Sciatic nerve (tissue), 2 donors: ENCODE data around the gene PSMB11. TPM values are rescaled to one million over a fixed set of nuclear protein-coding genes. Genes with fewer than 3 reads are reported as not detected.
"Not testable (repeated sequence)": the region's sequence is repeated elsewhere in the genome, so short reads cannot be mapped to it uniquely, and the experiment has no call there.

Source experiments
- ATAC-seq: fragments of 200-7000 bp; cut with Tn5 transposase; one replicate; pipeline ENCODE4 v1.9.1; 2020; ENCODE audit warnings: mild to moderate bottlenecking, moderate library complexity
- DNase-seq: peaks from one replicate; pipeline ENCODE4 v3.0.0-alpha.2; 2020; ENCODE audit warnings: low spot score
- intact Hi-C: fragments of 100-400 bp; cut with DNase I; formaldehyde crosslinking; loops from one replicate; pipeline ENCODE4 v1.14.2; 2022
- total RNA-seq: library from RNA; stranded (reverse); fragmentation: NEBNext Ultra II Directional; extraction: Animal tissue kit (Norgen Biotek cat#: 25700); gene quantifications from one replicate; pipeline ENCODE4 v1.2.1, GENCODE V29; 2021
- donor health status: DM: no; HTN: no; CAD: no.
- donor health status: DM: no; HTN: no; CAD: no.

PSMB11 gene, protein sequence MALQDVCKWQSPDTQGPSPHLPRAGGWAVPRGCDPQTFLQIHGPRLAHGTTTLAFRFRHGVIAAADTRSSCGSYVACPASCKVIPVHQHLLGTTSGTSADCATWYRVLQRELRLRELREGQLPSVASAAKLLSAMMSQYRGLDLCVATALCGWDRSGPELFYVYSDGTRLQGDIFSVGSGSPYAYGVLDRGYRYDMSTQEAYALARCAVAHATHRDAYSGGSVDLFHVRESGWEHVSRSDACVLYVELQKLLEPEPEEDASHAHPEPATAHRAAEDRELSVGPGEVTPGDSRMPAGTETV
- not detected for total RNA-seq

DNA sequence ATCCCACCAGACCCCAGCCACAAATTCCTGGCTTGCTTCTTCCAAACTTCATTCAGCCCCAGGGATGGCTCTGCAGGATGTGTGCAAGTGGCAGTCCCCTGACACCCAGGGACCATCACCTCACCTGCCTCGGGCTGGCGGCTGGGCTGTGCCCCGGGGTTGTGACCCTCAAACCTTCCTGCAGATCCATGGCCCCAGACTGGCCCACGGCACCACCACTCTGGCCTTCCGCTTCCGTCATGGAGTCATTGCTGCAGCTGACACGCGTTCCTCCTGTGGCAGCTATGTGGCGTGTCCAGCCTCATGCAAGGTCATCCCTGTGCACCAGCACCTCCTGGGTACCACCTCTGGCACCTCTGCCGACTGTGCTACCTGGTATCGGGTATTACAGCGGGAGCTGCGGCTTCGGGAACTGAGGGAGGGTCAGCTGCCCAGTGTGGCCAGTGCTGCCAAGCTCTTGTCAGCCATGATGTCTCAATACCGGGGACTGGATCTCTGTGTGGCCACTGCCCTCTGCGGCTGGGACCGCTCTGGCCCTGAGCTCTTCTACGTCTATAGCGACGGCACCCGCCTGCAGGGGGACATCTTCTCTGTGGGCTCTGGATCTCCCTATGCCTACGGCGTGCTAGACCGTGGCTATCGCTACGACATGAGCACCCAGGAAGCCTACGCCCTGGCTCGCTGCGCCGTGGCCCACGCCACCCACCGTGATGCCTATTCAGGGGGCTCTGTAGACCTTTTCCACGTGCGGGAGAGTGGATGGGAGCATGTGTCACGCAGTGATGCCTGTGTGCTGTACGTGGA is at the start of gene PSMB11:
PSMB11 (plus strand) TSS at position 51 of the 804 bp plus-strand sequence; CDS start at position 65, 14 bp downstream.
- no peak for ATAC-seq
- DNase-seq, result no peak
- intact Hi-C loops, result no loop called here

DNA sequence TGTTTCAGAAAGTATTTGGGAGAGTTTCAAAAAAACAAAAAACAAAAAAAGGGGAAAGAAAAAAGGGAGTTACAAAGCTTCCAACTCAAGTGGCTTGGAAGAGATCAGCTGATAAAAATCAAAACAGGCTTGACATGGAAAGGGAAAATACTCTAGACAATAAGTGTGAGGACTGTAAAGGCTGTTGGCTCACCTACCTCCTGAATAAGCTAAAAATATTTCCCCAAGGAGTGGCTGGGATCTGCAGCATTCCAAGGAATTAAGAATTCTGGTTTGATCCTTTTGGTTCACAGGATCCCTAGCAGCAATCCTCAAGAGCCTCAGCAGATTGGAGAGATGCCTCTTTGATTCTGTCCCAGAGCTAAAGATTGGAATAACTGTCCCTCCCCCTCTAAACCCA is 48.5 kb upstream of the PSMB11 start:
- no peak for DNase-seq
- intact Hi-C loops, result no loop called here
- no peak for ATAC-seq

DNA sequence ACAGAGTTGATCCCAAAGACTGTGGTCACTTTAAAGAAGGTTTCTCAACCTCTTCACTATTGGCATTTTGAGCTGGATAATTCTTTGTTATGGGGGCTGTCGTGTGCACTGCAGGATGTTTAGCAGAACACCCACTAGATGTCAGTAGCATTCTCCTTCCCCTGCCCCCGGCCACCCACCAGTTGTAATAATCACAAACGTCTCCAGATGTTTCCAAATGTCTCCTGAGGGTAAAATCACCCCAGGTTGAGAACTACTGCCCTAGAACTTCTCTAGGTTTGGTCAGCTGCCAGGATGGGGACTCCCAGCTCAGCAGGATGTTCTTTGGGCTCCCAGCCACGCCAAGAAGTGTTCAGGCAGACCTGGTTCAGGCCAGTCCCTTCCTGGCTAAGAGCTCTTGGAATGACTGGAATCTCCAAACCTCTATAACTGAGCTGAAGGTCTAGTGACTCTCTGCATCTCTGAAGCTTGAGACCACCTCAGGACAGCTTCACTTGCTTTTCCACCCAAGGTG is 47.2 kb upstream of the PSMB11 start:
- intact Hi-C loops, result no loop called here
- no peak for DNase-seq
- ATAC-seq, result peak; percentile 87

DNA sequence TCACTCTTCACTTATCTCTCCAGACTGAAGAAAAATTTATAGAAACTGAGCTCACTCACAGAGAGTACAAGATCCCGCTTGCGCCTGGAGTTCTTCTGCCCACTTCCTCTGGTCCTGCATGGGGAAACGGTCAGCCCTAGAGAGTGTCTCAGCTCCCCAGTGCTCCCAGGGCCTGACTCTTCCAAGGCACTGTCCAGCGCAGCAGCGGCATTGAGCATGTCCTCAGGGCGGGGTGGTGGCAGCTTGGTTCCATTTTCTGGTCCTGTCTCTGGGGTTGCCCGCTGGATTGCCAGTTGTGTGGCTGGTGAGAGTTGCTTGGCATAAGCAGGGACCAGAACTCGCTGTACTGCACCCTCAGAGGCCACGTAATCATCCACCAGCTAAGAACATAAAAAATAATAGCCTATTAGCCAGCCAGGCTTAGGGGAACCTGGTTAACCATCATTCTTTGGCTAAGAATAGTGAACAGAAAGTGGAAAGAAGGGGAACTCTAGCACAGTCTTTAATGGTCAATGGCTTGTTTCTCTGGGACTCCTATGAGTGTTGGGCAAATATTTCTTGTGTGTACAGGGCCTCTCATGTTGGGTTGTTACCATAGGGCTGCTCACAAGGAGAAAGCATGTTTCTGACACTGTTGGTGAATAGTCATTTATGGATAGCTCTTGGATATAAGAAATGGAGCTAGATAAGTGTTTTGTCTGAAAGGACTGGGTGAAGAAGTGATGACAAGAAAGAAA is 46.0 kb upstream of the PSMB11 start:
- ATAC-seq (no peak), DNase-seq (no peak)
- intact Hi-C loops, result no loop called here

DNA sequence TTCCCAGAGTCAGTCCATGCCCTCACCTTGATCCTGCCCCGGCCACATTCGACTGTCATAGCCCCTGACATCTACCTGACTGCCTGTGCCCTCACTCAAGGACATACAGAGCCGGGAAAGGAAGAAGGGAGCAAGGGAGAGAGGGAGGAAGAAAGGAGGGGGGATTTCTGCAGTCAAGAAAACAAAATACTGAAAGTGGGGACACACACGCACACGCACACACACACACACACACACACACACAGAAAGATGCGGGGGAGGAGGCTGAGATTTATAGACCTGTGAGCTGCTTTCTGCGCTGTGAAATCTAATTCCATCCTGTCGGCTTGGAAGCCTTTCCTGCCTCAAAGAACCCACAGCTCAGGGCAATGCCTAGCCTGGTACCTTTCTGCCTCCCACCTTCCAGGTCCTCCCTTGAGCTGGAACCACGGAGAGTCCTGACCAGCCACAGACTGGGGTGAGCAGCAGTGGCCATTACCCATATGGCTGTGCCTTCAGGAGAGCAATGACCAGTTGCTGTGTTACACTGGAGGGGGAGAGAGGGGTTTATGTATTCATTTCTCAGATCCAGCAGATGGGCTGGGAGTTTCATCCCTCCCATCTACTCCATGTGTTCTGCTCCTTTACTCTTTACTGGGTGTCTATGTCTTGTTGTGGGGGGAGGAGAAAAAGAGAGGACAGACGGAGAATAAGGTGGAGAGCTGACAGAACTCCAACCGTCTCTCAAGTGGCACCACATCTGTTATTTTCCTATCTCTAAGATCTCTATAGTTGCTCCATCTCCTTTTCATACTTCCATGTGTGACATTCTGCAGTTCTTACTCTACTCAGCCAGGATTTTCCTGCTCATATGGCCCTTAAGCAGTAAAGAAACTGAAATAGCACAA is 45.0 kb upstream of the PSMB11 start:
- DNase-seq, result no peak
- intact Hi-C loops, result no loop called here
- no peak for ATAC-seq

DNA sequence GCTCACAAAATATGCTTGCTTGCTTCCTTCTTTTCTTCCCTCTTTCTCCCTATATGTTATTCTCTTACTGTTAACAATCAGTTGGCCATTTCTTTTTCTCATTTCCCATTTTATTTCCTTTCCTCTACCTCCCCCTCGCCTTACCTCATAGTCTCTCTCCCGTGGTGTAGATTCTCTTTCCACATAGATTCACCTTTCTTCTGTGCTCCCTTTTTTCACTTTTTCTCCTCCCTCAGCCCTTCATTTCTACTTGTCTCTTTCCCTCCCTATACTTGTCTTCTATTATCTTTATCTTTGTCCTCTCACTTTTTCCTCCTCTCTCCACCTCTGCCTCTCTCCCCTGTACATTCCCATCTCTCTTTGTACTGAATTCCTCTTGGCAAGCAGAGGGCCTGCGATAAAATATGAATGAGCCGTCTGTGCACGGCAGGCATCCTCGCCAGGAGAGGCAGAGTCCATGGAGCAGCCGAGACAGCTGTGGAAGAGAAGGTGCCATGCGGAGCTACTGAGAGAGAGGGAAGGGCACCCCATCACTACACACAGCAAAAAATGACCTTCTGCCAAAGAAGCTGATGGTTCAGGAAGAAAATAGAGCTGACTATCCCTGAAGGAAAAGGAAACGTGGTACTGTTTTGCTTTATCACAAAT is 44.2 kb upstream of the PSMB11 start:
- no peak for ATAC-seq
- intact Hi-C loops, result no loop called here
- no peak for DNase-seq

DNA sequence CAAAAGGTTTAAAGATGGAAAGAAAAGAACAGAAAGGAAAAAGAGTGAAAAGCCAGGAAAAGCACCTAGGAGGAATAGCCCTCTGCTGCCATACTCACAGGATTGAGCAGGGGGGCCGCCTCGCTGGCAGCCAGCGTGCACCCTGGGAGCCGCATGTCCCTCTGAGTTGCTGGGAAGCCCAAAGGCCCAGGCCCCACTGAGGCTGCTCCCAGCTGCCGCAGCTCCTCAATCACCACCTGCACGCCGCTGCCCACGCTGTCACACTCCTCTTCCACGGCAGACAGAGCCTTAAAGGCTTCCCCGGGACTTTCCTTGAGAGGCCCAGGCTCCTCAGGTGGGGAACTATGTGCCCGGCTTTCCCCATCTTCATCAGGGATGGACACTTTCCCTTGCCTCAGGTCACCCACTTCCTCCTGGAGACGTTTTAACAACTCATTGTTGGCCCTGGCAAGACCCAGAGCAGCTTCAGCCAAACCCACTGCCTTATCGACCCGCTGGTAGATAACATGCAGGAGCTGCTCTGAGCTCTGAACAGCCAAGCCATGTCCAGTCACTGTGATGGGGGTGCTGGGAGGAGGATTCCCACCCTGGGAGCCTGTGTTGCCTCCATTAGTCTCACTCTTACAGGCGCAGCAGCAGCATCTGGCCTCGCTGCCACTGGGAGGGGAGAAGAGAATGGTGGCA is 43.5 kb upstream of the PSMB11 start:
- ATAC-seq (no peak), DNase-seq (no peak)
- intact Hi-C loops, result no loop called here

DNA sequence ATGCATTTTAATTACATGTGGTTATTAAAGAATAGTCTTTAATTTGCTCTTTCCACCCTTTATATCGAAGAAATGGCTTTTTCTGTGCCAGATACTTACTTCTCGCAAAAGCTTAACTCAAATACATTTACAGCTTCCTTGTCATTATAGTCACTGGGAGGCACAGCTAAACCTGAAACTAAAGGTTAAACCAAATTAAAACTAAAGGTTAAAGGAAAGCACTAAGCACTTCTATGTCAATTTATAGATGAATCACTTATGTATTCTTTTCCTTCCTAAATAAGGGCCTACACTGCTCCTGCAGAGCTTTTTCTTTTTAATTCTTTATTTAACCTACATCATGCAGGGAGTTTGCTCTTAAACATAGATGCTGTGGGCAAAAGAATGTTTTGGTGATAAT is 41.2 kb upstream of the PSMB11 start:
- DNase-seq, result no peak
- no peak for ATAC-seq
- intact Hi-C loops, result no loop called here

DNA sequence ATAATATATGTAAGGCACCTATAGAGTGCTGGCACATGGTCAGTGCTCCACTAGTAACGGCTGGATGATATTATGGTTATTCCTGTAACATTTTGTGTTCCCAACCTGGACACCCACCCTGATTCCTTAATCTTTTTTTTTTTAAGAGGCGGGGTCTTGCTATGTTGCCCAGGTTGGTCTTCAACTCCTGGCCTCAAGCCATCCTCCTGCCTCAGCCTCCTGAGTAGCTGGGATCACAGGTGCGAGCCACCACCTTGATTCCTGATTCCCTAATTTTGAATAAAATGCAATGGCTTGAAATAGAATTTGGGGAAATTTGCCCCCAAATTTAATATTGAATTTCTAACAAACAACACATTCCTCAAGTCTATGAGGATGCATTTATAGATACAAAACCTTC is 39.4 kb upstream of the PSMB11 start:
- ATAC-seq (no peak), DNase-seq (no peak)
- intact Hi-C loops, result no loop called here

DNA sequence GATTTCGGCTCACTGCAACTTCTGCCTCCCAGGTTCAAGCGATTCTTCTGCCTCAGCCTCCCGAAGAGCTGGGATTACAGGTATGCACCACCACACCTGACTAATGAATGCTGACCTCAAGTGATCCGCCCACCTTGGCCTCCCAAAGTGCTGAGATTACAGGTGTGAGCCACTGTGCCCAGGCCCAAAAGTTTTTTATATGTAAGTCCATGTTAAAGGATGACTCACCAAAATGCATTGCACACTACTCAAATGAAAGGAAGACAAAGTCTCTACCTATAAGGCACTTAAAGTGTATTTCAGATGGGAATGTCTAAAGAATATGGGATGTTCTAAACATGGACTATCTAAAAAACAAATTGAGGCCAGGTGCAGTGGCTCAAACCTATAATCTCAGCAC is 37.7 kb upstream of the PSMB11 start:
- intact Hi-C loops, ATAC-seq, DNase-seq: not testable (repeated sequence)

DNA sequence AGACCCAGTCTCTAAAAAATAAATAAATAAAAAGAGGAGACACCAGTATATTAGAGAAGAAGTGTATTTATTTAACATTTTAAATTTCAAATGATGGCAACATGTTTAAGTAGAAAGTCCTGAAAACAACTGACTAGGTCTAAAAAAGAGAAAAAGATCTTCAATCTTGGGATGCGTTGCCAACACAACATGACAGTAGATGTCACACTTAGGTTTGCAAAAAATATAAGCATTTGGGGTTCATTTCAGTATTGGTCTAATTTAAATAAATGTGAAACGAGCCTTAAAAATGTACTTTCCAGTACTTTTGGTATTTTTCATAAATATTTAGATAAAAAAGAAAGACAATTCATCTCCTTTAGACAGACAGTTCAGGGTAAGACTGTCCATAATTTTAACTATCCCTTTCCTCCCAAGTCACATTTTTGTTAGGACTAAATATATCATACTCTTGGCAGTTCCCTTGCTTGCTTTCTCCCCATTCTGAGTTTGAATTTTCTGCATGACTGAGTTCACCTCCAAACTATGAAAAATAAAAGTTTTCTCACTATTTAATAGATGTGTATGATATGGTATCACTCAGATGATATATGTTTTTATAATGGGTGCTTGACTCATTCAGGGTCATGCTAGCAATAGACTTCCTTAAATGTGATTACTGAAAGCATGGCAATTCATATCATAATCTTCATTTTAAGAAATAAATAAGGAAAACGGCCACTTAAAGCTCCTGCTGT is 36.4 kb upstream of the PSMB11 start:
- DNase-seq (no peak), ATAC-seq (no peak)
- intact Hi-C loops, result no loop called here

DNA sequence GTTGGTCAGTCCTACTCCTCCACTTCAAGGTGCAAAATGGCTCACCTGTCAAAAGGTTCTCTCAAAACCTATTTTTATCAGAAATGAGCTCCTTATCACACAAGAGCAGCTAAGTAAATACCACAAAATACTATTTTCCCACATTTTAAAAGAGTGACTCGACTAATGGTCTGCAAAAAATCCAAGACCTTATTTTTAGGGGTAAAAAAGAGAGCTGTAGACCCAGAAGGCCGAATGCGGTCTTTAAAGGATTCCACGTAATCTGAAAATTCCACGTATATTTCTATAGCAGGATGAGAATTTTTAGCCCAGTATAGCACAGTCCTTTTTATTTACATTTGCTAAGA is 35.9 kb upstream of the PSMB11 start:
- intact Hi-C loops, result no loop called here
- DNase-seq, result no peak
- ATAC-seq, result no peak

DNA sequence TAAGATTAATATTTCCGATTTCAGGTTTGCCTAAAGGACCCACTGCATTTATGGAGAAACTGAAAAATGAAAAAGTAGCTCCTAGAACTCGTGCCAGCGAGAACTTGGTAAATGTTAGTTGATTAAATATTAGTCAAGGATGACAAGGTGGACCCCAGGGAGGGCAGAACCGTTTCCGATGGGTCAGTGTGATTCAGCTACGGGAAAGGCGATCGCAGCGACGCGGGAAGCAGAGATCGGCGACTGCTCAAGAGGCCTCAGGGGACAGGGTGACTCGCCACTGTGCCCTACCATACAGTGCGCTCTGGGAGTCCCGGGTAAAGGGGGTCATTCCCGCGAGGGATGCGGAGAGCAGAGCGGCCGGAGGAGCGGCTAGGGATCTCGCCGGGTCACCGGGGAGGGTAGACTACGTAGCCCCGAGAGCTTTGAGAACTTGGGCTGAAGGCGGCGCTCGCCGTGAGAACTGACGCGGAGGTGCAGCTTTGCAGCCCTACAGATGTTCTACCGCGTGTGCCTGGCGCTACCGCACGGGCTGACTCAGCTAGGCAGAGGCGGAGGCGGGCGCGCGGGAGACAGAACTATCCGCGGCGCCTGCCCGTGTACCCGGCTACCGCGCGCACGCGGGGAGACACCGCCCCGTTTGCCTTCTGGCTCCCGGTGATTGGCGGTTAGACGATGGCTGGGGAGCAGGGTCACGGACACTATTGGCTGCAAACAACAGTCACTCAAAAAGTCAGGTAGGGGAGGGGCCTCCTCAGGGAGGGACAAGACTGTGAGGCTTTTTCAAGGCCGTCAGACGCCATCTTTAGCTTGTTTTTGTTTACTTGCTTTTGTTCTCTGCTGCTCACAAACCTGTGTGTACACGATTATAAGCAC is 35.2 kb upstream of the PSMB11 start:
- DNase-seq, result peak; percentile 96
- intact Hi-C loops, result no loop called here
- ATAC-seq, result peak; percentile 99

DNA sequence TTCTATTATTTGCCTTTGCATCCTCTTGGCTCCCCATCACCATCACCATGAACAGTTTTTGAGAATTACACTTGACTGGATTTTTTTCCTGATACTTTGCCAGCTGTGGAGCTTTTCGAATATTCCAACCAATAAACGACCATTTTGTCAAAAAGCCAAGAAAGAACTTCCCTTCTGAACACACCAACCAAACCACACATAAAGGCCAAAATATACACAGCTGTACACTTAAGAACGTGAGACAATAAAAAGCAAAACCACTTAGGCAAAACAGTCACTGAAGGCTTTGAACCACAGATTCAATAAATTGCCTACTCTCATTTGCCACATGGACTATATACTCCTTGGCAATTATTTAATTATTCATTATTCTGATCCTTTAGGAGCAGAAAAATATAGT is 33.2 kb upstream of the PSMB11 start:
- intact Hi-C loops, result no loop called here
- DNase-seq (no peak), ATAC-seq (no peak)

DNA sequence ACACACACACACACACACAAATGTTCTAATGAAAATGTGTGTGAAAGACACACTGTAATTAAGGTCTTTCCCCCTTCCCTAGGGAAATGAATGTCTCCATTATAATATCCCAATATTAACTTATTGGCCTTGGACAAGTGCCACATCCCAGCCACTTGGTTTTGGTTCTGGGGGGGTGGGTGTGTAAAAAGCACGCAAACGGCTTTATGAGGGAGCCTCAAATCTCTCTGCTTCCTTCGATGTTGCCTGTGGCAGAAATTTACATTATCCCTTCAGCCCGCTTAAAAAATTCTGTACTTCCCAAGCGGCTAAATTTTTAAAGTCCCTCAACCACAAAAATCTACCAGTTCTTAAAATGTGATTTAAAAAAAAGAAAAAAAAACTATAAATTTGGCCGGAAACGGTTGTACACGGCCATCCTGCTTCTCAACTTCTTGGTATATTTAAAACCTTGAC is 32.5 kb upstream of the PSMB11 start:
- intact Hi-C loops, result no loop called here
- no peak for ATAC-seq
- no peak for DNase-seq
